Measurements from ENCODE around the gene TMEM132E. TPM values are rescaled to one million over a fixed set of nuclear protein-coding genes. Genes with fewer than 3 reads are reported as not detected.

TMEM132E gene
- total RNA-seq, 1 donor, result not detected

DNA sequence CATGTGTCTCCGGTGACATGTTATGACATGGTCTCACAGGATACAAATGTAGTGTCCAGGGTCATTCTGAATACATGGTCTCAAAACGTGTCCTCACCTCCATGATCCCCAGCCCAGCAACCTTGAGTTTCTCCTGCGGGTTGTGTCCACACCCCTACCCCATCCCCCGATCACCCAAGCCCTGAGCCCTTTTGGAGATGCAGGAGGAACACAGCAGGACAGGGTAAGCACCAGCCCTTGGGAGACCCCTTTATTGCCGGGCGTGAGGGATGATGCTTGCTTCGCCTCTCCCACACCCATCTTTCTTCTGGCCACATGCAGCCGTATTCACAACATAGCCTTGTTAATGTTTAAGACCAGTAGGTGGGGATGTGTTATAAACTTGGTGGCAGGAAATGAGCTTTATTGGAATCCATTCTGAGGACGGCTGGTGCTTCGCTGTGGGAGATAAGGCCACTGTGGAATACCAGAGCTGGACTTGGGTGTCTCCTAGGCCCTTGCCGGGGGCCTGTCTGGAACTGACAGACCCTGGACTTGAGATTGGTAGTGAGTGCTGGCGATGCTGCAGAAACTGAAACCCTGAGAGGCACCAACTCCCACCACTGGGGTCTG, 5.5 kb downstream of the TMEM132E start:
- H3K4me3 ChIP-seq (ENCODE audit: low read depth, low read length), result no peak overlapping the region
- peak; percentile 21 for DNase-seq (ENCODE audit: low read depth)
- TF ChIP-seq CTCF (IDR thresholded peaks at IDR 0.05; ENCODE audit: insufficient read depth, low read depth, low read length), result no peak

- no peak for TF ChIP-seq CTCF (IDR thresholded peaks at IDR 0.05; ENCODE audit: insufficient read depth, low read depth, low read length)
- no peak for DNase-seq (ENCODE audit: low read depth)
- no peak overlapping the region for H3K4me3 ChIP-seq (ENCODE audit: low read depth, low read length)
Measured at GRCh38 chr17:34586346-34586846, 7.0 kb downstream of the TMEM132E start.

- H3K4me3 ChIP-seq (ENCODE audit: low read depth, low read length), result no peak overlapping the region
- TF ChIP-seq CTCF (IDR thresholded peaks at IDR 0.05; ENCODE audit: insufficient read depth, low read depth, low read length), result no peak
- DNase-seq (ENCODE audit: low read depth), result no peak
Measured at GRCh38 chr17:34588266-34588665, 8.9 kb downstream of the TMEM132E start.

GRCh38 chr17:34589120-34589965, 10.0 kb downstream of the TMEM132E start:
- no peak overlapping the region for H3K4me3 ChIP-seq (ENCODE audit: low read depth, low read length)
- DNase-seq (ENCODE audit: low read depth), result no peak
- no peak for TF ChIP-seq CTCF (IDR thresholded peaks at IDR 0.05; ENCODE audit: insufficient read depth, low read depth, low read length)

GRCh38 chr17:34592002-34592401, 12.6 kb downstream of the TMEM132E start:
- no peak overlapping the region for H3K4me3 ChIP-seq (ENCODE audit: low read depth, low read length)
- no peak for DNase-seq (ENCODE audit: low read depth)
- no peak for TF ChIP-seq CTCF (IDR thresholded peaks at IDR 0.05; ENCODE audit: insufficient read depth, low read depth, low read length)

DNA sequence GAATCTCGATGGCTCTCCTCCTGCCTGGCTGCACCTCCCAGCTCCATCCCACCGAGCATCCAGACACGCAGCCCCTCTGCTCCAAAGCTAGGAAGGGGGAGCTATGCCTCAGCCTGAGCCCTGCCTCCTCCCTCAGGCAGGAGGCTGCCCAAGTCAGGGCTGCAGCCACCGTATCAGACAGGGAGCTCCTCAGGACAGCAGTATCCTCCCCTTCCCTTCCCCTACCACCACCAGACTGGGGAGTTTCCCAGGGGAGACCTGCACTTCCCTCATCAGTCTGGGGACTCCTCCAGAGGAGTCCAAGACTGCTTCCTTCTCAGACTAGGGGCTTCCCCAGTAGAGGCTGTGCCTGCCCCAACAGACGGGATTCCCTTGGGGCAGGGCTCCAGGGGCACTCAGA, 17.5 kb downstream of the TMEM132E start:
- DNase-seq (ENCODE audit: low read depth), result no peak
- H3K4me3 ChIP-seq (ENCODE audit: low read depth, low read length), result no peak overlapping the region
- no peak for TF ChIP-seq CTCF (IDR thresholded peaks at IDR 0.05; ENCODE audit: insufficient read depth, low read depth, low read length)

Data from fibroblast of villous mesenchyme (primary cell).